ENCODE results near the gene LPA.

- TF ChIP-seq CTCF (IDR thresholded peaks at IDR 0.05) (no peak), POLR2A (IDR thresholded peaks at IDR 0.05; ENCODE audit: low read length) (no peak), MAX (IDR thresholded peaks at IDR 0.05) (no peak), GATA3 (IDR thresholded peaks at IDR 0.05; ENCODE audit: borderline replicate concordance) (no peak), RCOR1 (IDR thresholded peaks at IDR 0.05; ENCODE audit: low read depth, low read length) (no peak), NR3C1 (IDR thresholded peaks at IDR 0.05) (no peak), FOXS1 (CRISPR knock-in tag; IDR thresholded peaks at IDR 0.05) (no peak), ESRRA (IDR thresholded peaks at IDR 0.05; ENCODE audit: borderline replicate concordance, low read length) (no peak), HDAC2 (IDR thresholded peaks at IDR 0.05) (no peak), USF2 (IDR thresholded peaks at IDR 0.05) (no peak), CBX2 (IDR thresholded peaks at IDR 0.05; ENCODE audit: borderline replicate concordance, low read depth) (no peak), NFE2L2 (conservative IDR thresholded peaks at IDR 0.05; ENCODE audit: low read length) (no peak)
These were observed 177.0 kb downstream of the LPA start for GRCh38 chr6:160487116-160487515.

Measured in A549 (cell line).